Endodermal cell (in vitro differentiated cells): ENCODE measurements around the gene BRMS1. TPM values are rescaled to one million over a fixed set of nuclear protein-coding genes. Genes with fewer than 3 reads are reported as not detected.

ENCODE experiments used
- DNase-seq: peaks from one replicate; pipeline ENCODE4 v3.0.0-alpha.2; 2017
- H3K27ac ChIP-seq: 2 replicates; pipeline ENCODE4 v1.5.1; 2013; ENCODE audit warnings: mild to moderate bottlenecking, low read depth, low read length, moderate library complexity
- H3K27me3 ChIP-seq: 2 replicates; pipeline ENCODE4 v1.6.1; 2013; ENCODE audit warnings: mild to moderate bottlenecking, low read length, moderate library complexity; ENCODE audit not compliant: insufficient read depth, control insufficient read depth, poor library complexity, severe bottlenecking
- H3K36me3 ChIP-seq: 2 replicates; pipeline ENCODE4 v1.7.0; 2013; ENCODE audit warnings: mild to moderate bottlenecking, low read length, moderate library complexity; ENCODE audit not compliant: control insufficient read depth, insufficient read depth
- H3K4me1 ChIP-seq: one replicate; pipeline ENCODE4 v1.7.0; 2013; ENCODE audit warnings: low read length; ENCODE audit not compliant: control insufficient read depth, insufficient read depth
- H3K4me3 ChIP-seq: 2 replicates; pipeline ENCODE4 v1.5.1; 2013; ENCODE audit warnings: mild to moderate bottlenecking, low read length, moderate library complexity
- H3K9ac ChIP-seq: 2 replicates; pipeline ENCODE4 v1.6.1; 2013; ENCODE audit warnings: mild to moderate bottlenecking, low read length, moderate library complexity; ENCODE audit not compliant: poor library complexity, severe bottlenecking; ENCODE audit errors: extremely low read depth
- H3K9me3 ChIP-seq: 2 replicates; pipeline ENCODE4 v1.6.1; 2013; ENCODE audit warnings: mild to moderate bottlenecking, low read length, moderate library complexity; ENCODE audit not compliant: control insufficient read depth
- H3K27ac Mint-ChIP-seq: 2 replicates; pipeline ENCODE4 v1.8.0; 2020; ENCODE audit warnings: mixed read lengths
- H3K27me3 Mint-ChIP-seq: 2 replicates; pipeline ENCODE4 v1.8.0; 2021; ENCODE audit warnings: mild to moderate bottlenecking, mixed read lengths; ENCODE audit not compliant: insufficient read depth
- H3K36me3 Mint-ChIP-seq: 2 replicates; pipeline ENCODE4 v1.8.0; 2020; ENCODE audit warnings: low read depth, mixed read lengths
- H3K4me1 Mint-ChIP-seq: 2 replicates; pipeline ENCODE4 v1.8.0; 2020; ENCODE audit warnings: mixed read lengths
- H3K4me3 Mint-ChIP-seq: 2 replicates; pipeline ENCODE4 v1.8.0; 2020; ENCODE audit warnings: mild to moderate bottlenecking, moderate library complexity, mixed read lengths
- H3K9me3 Mint-ChIP-seq: 2 replicates; pipeline ENCODE4 v1.8.0; 2020; ENCODE audit warnings: mild to moderate bottlenecking, mixed read lengths
- CTCF ChIP-seq: fragments of 200-600 bp; sonication (generic); conservative IDR thresholded peaks from 2 replicates; pipeline ENCODE4 v1.5.0; 2021; ENCODE audit warnings: antibody characterized with exemption, mild to moderate bottlenecking
- WGBS, 2 experiments: methylation state at CpG; one replicate each; pipeline versions ENCODE4 v1.1.5 to v1.1.7; 2013; ENCODE audit warnings: missing lambda C conversion rate in 2 of 2, mixed read lengths in 1 of 2; ENCODE audit not compliant: insufficient coverage in 1 of 2, insufficient read length in 1 of 2; 5-methylcytosine and 5-hydroxymethylcytosine counted together
- total RNA-seq, 2 donors: library from RNA; stranded (reverse); fragmentation: NEBNext Ultra II Directional in 1 of 2; extraction: Animal tissue kit (Norgen Biotek cat#: 25700) in 1 of 2; gene quantifications; 2 replicates in 1 of 2; 3 replicates in 1 of 2; pipeline ENCODE4 v1.2.1, GENCODE V29; 2021

BRMS1 gene
- total RNA-seq, 2 donors from 2014 or later, result 38.7 to 40.3 TPM

DNA sequence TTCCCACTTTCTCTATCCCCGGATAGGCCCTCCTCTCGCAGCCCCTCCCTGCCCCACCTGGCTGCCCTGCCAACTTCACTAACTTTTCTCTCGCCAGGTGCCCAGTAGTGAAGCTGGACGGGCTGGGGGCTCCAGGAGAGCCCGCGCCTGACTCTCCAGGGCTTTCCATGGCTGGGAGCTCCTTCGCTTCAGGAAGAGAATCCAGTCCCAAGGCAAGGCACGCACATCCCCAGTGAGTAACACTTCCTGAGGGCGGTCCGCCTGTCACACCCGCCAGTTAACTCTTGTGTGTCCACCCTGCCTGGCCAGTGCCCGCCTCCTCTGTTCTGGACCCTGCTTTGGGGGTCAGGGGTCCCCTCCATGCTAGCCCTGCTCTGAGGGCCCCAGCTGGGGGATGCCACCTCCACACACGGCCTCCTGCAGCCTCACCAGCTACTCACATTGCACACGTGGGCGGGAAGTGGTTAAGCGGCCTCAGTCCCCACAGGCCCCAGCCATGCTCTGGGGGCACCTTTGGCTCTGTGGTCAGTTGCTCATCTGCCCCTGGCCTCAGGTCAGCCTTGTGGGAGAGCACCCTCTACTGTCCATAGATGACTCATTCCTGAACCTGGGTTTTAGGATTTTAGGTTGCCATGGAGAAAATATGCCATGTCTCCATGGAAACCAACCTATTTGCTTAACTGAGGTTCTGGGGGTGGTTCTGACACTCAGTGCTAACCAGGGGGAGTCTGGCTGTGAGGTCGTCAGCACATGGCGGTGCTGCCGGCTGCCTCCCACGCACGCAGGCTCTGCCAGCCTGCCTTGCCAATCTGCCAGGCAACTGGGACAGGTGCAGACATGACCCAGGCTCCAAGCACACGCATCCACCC lies 8.4 kb downstream of the BRMS1 start, which contains the start of gene RIN1:
TSS of gene RIN1 (minus strand) at position 201 of the 869 bp plus-strand sequence. CDS start at position 169, 32 bp downstream.
- H3K4me3 ChIP-seq, result peak within 1 kb of the TSS; percentile 56
- peaks cover 13% of the 10 kb centered on the region for H3K4me1 ChIP-seq
- Mint-ChIP-seq H3K27ac (peak within 1 kb of the TSS; percentile 13), H3K4me3 (peak within 1 kb of the TSS; percentile 63), H3K36me3 (peaks cover 20% of the 10 kb centered on the region), H3K27me3 (peaks cover 6% of the 10 kb centered on the region), H3K9me3 (no peaks in the 10 kb centered on the region), H3K4me1 (peaks cover 8% of the 10 kb centered on the region)
- H3K36me3 ChIP-seq, result peaks cover 26% of the 10 kb centered on the region
- no peaks in the 10 kb centered on the region for H3K27me3 ChIP-seq
- H3K27ac ChIP-seq, result peak within 1 kb of the TSS; percentile 50
- DNase-seq, result peak; percentile 86
- 26 to 43% methylated on average over 16 to 22 of the region's 22 CpGs for WGBS, 2 experiments
- no peaks in the 10 kb centered on the region for H3K9me3 ChIP-seq
- no peak within 1 kb of the TSS for H3K9ac ChIP-seq
- peak; percentile 66 for TF ChIP-seq CTCF

GRCh38 chr11:66335531-66336233 lies 9.2 kb downstream of the BRMS1 start:
- Mint-ChIP-seq H3K4me3 (peak overlapping the region; percentile 63), H3K9me3 (no peaks in the 10 kb centered on the region), H3K27ac (no peak overlapping the region), H3K27me3 (peaks cover 6% of the 10 kb centered on the region), H3K36me3 (peaks cover 13% of the 10 kb centered on the region), H3K4me1 (peaks cover 8% of the 10 kb centered on the region)
- peak; percentile 81 for DNase-seq
- H3K9me3 ChIP-seq, result no peaks in the 10 kb centered on the region
- H3K27me3 ChIP-seq, result no peaks in the 10 kb centered on the region
- no peak overlapping the region for H3K27ac ChIP-seq
- TF ChIP-seq CTCF, result no peak
- 31 to 45% methylated on average over 25 to 35 of the region's 35 CpGs for WGBS, 2 experiments
- H3K36me3 ChIP-seq, result peaks cover 18% of the 10 kb centered on the region
- peaks cover 13% of the 10 kb centered on the region for H3K4me1 ChIP-seq
- no peak overlapping the region for H3K9ac ChIP-seq
- H3K4me3 ChIP-seq, result peak overlapping the region; percentile 56

GRCh38 chr11:66334605-66335442 lies 10.1 kb downstream of the BRMS1 start:
- H3K9me3 Mint-ChIP-seq, result no peaks in the 10 kb centered on the region
- Histone ChIP-seq H3K27ac (no peak overlapping the region), H3K9me3 (no peaks in the 10 kb centered on the region), H3K4me3 (no peak overlapping the region), H3K36me3 (peaks cover 10% of the 10 kb centered on the region), H3K27me3 (no peaks in the 10 kb centered on the region), H3K9ac (no peak overlapping the region), H3K4me1 (peaks cover 13% of the 10 kb centered on the region)
- peaks cover 8% of the 10 kb centered on the region for H3K4me1 Mint-ChIP-seq
- peaks cover 6% of the 10 kb centered on the region for H3K27me3 Mint-ChIP-seq
- H3K36me3 Mint-ChIP-seq, result peaks cover 13% of the 10 kb centered on the region
- no peak overlapping the region for H3K27ac Mint-ChIP-seq
- no peak for DNase-seq
- TF ChIP-seq CTCF, result no peak
- H3K4me3 Mint-ChIP-seq, result peak overlapping the region; percentile 63
- 89 to 90% methylated on average over 20 to 42 of the region's 42 CpGs for WGBS, 2 experiments
